ENCODE measurements around the gene GNB1L. TPM values are rescaled to one million over a fixed set of nuclear protein-coding genes. Genes with fewer than 3 reads are reported as not detected.
A peak's percentile ranks its signal among the peaks of the same experiment; 100 is the strongest.

Gene GNB1L
- total RNA-seq, 1 donor from 2014 or later, result 7.0 TPM

GRCh38 chr22:19882446-19883381, 28.0 kb upstream of the GNB1L start:
- no peak for DNase-seq (ENCODE audit: low read depth)
- Histone ChIP-seq H3K27me3 (ENCODE audit: control insufficient read depth, insufficient read depth, low read length) (no peaks in the 10 kb centered on the region), H3K4me3 (ENCODE audit: low read depth, low read length) (no peak overlapping the region), H3K36me3 (ENCODE audit: control insufficient read depth, insufficient read depth, low read length) (no peaks in the 10 kb centered on the region)
- TF ChIP-seq CTCF (IDR thresholded peaks at IDR 0.05; ENCODE audit: insufficient read depth, low read length, poor library complexity, severe bottlenecking), result no peak

GRCh38 chr22:19880786-19881569, 26.3 kb upstream of the GNB1L start:
- no peak overlapping the region for H3K4me3 ChIP-seq (ENCODE audit: low read depth, low read length)
- no peaks in the 10 kb centered on the region for H3K27me3 ChIP-seq (ENCODE audit: control insufficient read depth, insufficient read depth, low read length)
- TF ChIP-seq CTCF (IDR thresholded peaks at IDR 0.05; ENCODE audit: insufficient read depth, low read length, poor library complexity, severe bottlenecking), result no peak
- no peaks in the 10 kb centered on the region for H3K36me3 ChIP-seq (ENCODE audit: control insufficient read depth, insufficient read depth, low read length)
- peak; percentile 92 for DNase-seq (ENCODE audit: low read depth)

GRCh38 chr22:19879992-19880785, 25.5 kb upstream of the GNB1L start:
- no peak for TF ChIP-seq CTCF (IDR thresholded peaks at IDR 0.05; ENCODE audit: insufficient read depth, low read length, poor library complexity, severe bottlenecking)
- H3K4me3 ChIP-seq (ENCODE audit: low read depth, low read length), result peak overlapping the region; percentile 3
- no peaks in the 10 kb centered on the region for H3K36me3 ChIP-seq (ENCODE audit: control insufficient read depth, insufficient read depth, low read length)
- H3K27me3 ChIP-seq (ENCODE audit: control insufficient read depth, insufficient read depth, low read length), result no peaks in the 10 kb centered on the region
- no peak for DNase-seq (ENCODE audit: low read depth)

GRCh38 chr22:19879643-19879991, 24.9 kb upstream of the GNB1L start:
- TF ChIP-seq CTCF (IDR thresholded peaks at IDR 0.05; ENCODE audit: insufficient read depth, low read length, poor library complexity, severe bottlenecking), result no peak
- Histone ChIP-seq H3K27me3 (ENCODE audit: control insufficient read depth, insufficient read depth, low read length) (no peaks in the 10 kb centered on the region), H3K4me3 (ENCODE audit: low read depth, low read length) (no peak overlapping the region), H3K36me3 (ENCODE audit: control insufficient read depth, insufficient read depth, low read length) (no peaks in the 10 kb centered on the region)
- DNase-seq (ENCODE audit: low read depth), result no peak

GRCh38 chr22:19879246-19879570, 24.5 kb upstream of the GNB1L start:
- no peak for DNase-seq (ENCODE audit: low read depth)
- no peak for TF ChIP-seq CTCF (IDR thresholded peaks at IDR 0.05; ENCODE audit: insufficient read depth, low read length, poor library complexity, severe bottlenecking)
- Histone ChIP-seq H3K27me3 (ENCODE audit: control insufficient read depth, insufficient read depth, low read length) (no peaks in the 10 kb centered on the region), H3K36me3 (ENCODE audit: control insufficient read depth, insufficient read depth, low read length) (no peaks in the 10 kb centered on the region), H3K4me3 (ENCODE audit: low read depth, low read length) (no peak overlapping the region)
